ENCODE results near the gene RCAN2.
"Not testable (repeated sequence)": the region's sequence is repeated elsewhere in the genome, so short reads cannot be mapped to it uniquely, and the experiment has no call there.

Gene RCAN2

DNA sequence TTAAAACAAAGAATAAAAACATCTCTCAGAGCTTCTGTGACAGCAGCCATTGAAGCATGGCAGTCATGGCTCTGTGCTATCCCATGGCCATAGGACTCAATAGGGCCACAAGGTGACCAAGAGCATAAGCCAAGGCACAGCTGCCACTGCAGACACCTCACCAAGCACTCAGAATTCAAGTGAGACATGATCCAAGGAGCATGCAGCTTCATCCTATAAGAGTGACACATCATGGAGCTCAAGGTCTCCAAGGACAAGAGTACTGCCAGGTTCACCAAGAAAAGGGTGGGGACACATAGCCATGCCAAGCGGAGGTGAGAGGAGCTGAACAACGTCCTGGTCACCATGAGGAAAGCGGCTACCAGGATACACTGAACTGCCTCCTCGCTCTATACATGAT lies 53.0 kb downstream of the RCAN2 start:
- DNase-seq, result no peak

DNA sequence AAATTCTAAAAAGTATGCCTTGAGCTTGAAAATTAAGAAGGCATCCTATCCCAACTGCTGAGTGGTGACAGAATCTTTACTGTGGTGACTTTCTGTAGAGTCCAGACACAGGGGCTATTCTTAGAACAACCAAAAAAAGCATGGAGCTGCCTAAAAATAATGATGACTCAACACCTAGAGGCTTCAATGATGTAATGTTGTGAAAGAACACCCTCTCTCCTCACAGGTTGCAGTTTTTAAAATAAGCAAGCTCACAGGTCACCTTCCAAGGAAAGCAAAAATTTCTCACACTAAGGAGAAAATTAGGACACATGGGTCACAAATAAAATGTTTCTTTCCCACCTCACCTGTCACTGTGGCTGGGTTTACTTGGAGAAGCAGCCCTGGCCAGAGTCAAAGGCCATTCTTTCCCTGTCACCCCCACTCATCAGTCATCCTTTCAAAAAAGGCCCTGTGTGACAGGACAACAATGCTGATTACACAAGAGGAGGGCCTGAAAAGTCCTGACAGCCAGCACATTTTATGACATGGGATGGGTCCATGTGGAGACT lies 53.5 kb downstream of the RCAN2 start:
- no peak for DNase-seq

DNA sequence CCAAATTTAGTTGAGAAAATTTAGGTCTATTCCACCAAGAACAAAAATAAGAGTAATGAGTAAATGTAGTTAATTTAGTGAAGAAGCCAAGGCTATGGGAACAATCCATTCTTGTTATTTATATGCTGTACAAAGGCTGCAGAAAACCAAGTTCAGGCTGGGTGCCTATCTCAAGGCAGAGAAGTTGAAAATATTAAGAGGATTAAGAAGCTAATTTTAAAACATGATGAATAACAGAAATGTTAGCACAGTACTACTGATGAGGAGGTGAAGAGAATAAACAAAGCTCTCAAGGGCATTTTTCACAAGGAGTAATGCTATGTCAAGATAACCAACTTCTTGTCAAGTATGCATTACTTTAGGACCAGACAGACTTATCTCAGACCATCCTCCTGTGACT lies 68.6 kb downstream of the RCAN2 start:
- no peak for DNase-seq

DNA sequence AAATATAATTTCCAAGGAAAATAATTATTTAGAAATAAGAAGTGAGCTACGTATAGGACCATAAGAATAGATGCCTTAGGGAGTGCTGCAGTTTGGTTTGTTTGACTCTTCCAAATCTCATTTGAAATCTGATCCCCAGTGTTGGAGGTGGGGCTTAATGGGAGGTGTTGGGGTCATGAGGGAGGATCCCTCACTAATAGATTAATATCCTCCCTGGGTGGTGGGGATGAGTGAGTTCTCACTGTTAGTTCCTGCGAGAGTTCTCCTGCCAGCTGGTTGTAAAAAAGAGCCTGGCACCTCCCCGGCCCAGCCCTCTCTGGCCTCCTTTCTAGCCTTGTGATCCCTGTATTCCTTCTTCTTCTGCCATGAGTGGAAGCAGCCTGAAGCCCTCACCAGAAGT lies 69.3 kb downstream of the RCAN2 start:
- no peak for DNase-seq

DNA sequence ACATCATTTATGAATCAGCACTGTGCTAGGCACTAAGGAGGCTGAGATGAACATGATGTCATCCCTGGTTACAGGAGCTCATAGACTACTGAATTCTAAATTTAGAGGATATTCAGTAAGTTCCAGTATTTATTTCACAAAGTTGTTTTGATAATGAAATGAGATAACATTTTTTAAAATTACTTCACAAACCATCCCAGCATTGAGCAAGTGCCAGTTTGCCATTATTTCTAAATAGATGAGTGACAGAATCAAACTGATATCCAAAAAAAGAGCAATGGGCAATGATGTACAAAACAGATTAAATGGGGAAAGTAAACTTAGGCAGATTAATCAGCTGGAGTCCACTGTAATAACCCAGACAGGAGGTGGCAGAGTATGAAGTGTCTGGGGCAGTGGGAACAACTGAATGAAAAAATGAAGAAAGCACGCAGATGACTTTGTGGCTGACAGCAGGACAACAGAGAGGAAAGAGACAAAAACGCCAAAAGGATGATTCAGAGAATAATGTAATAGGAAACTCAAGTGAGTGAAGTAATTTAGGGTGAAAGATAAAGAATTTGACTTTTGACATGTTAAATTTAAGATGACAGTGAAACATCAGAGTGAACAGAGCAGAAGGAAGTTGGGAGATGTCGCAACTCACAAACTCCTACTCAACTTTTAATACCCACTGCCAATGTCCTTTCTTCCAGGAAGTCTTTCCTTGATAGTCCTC lies 70.2 kb downstream of the RCAN2 start:
- peak; percentile 44 to 49 for DNase-seq

DNA sequence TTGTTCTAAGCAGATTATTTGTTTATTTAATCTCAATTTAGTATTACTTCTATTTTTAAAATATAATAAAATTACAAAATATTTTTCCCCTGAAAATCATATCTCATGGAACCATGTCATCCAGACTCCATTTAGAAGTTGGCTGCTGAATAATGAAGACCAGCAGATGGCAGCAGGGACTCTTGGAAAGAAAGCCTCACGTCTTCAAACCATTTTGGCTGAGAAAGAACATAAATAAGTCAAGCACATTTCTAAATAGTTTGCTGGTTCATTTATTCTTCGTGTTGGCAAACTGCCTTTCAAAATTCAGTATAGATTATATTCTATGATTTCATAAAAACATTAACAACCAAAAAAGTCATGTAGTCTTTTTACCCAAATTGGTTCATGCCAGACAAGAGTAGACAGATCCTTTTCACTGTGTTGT lies 71.7 kb downstream of the RCAN2 start:
- DNase-seq, result peak; percentile 45 to 64

DNA sequence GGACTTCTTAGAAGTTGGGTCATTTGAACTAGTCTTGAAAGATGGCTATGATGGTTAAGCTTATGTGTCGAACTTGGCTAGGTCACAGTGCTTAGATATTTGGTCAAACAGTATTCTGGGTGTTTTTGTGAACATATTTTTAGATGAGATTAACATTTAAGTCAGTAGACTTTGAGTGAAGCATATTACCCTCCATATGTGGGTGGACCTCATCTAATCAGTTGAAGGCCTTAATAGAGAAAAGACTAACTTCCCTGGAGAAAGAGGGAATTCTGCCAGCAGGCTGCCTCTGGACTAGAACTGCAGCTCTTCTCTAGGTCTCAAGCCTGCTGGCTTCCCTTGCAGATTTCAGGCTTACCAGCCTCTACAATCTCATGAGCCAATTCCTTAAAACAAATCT lies 76.9 kb downstream of the RCAN2 start:
- DNase-seq, result no peak

DNA sequence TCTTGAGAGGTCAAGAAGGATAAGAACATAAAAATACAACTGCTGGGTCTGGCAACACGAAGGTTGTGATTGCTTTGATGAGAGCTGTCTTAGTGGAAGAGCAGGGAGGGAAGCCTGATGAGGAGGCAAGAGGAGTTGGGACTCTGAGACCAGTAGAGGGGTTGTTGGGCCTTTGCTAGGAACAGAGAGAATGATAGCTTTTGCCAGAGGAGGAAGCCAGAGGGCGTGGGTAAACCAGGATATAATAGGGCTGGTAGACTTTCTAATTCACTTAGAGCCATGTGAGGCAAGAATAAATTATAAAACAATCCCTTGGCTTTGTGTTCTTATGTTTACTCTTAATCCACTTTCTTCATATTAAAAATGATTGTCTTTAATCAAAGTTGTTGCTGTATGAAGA lies 78.6 kb downstream of the RCAN2 start:
- DNase-seq, result no peak

DNA sequence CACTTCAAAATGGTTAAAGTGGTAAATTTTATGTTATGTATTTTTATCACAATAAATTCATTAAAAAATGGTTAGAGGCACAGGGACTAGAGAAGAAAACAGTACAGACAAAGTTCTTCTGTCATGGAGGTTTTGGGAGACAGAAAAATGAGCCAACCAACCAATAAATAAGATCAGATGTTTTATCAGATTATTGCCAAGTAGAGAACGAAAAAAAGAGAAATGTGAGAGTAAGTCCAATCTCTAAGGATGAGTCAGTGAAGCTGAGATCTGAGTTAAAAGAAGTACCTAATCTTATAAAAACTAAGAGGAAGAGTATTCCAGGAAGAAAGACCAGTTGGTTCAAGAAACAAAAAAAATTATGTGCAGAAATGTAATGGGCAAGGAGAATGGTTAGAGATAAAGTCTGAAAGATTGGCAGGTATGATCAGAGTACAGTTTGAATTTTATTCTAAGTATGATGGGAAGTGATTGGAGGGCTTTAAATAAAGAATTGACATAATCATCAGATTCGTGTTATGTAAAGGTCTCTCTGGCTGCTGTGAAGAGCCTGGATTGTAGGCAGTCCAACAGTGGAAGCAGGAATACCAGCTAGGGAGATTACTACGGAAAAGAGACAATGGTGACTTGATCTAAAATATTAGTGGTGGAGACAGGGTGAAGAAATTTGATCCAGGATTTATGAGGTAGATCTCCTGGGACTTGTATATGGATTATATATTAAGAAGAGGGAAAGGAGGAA lies 79.6 kb downstream of the RCAN2 start:
- DNase-seq, result no peak

DNA sequence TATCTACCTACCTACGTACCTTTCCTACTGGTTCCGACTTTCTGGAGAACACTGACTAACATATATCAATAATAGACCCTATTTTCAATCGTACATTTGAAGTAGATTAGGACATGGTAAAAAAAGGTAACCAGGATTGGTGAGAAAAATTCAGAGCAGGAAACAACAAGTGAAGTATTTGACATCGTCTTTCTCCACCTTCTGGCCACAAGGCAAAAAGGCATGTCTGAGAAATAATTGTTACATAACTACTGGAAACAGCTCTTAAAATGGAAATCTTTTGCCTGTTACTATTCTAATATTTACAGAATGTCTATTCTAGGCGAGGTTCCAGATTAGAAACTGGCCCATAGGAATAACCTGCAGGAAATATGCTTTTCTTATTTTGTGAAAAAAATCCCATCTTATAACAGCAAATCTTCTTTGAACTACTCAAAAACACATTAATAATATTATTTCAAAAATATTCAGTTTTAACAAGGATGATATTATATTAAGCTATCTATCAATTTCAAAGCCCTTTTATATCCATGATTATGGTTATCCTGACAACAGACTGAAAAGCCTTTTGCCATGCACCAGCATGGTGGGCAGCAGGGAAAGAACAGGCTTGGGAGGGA lies 80.8 kb downstream of the RCAN2 start:
- DNase-seq, result peak; percentile 30 to 52

DNA sequence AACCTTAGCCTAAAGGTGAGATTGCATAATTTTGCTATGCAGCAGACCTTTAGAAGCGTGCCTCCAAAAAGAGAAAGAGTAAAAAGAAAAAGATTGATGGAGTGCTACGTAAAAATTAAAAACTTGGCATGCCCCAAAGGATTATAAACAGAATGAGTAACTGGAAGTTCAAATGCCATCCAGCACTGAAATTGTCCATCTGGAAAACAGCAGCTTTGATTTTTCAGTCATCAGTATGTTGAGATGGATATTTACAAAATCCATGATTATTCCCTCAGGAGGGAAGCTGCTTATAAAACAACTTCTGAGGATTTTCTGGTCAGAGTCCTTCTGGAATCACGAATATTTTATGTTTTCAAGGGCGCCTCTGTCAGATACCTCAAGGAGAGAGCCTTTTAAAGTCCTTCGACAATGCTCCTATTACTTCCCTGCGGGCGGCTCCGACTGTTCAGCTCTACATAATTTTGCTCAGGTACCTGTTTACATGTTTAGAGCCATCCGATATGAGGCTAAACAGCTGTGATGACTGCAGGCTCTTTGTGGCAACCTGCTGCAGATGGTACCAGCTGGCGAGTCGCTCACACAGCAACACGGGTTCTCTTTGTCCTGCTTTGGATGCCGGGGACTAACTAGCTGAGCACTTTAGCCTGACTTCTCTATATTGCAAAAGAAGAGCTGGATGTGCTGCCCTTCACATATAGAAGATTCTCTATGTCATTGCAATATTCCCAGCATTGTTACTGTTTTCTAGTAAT lies 83.3 kb downstream of the RCAN2 start:
- no peak for DNase-seq

DNA sequence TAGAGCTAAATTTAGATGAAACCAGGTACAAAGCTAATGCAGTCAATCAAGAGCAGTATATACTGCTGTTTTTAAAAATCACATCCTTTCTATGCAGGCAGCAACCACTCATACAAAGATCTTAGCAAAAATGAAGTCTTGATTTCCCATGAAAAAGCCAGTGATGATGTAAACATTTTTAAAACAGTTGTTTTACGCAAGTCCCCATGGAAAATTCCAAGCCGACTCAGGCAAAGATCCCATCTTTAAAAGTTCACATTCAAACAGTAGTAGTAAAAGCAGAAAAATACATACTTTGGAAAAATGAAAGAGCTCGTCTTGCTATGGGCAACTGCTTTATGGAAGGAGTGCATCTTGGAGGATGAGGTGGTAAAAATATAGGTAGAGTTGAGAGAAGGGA lies 84.0 kb downstream of the RCAN2 start:
- no peak for DNase-seq

DNA sequence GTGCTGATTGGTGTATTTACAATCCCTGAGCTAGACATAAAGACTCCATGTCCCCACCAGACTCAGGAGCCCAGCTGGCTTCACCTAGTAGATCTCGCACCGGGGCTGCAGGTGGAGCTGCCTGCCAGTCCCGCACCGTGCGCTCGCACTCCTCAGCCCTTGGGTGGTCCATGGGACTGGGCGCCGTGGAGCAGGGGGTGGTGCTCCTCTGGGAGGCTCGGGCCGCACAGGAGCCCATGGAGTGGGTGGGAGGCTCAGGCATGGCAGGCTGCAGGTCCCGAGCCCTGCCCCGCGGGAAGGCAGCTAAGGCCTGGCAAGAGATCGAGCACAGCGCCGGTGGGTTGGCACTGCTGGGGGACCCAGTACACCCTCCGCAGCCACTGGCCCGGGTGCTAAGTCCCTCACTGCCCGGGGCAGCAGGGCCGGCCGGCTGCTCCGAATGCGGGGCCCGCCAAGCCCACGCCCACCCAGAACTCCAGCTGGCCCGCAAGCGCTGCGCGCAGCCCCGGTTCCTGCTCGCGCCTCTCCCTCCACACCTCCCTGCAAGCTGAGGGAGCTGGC lies 85.5 kb downstream of the RCAN2 start:
- not testable (repeated sequence) for DNase-seq

DNA sequence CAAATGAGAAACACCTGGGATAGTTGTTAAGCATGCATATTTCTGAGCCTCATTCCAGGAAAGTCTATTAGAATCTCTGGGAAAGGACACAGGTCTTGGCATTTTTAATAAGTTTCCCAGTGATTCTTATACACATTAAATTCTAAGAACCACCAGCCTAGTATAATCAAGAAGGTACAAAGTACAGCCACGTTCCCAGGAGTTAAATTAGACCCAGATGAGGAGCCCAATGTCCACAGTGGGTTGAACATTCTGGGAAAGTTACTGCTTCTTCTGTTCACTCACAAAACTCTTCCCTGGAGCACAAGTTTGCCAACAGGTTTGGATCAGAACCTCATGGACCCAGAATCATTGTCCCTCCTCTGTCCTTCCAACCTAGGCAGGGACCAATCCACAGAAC lies 90.4 kb downstream of the RCAN2 start:
- DNase-seq, result no peak

DNA sequence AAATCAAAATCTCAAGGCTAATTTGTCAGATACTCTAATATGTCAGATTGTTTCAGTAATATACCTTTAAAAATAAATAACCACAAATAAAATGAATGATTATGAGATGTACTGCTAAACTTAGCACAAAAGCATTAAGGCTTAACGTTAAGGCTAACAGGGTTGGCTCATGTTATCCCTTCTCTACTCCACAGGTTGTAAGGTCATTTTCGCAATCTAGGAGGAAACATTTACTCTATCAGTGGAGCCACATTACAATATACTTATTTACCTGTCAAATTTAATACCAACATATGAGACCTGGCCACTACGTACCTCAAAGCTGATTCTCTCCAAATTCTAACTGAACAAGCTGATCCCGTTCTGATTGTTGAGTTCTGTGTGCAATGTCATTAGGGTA lies 95.7 kb downstream of the RCAN2 start:
- no peak for DNase-seq

DNA sequence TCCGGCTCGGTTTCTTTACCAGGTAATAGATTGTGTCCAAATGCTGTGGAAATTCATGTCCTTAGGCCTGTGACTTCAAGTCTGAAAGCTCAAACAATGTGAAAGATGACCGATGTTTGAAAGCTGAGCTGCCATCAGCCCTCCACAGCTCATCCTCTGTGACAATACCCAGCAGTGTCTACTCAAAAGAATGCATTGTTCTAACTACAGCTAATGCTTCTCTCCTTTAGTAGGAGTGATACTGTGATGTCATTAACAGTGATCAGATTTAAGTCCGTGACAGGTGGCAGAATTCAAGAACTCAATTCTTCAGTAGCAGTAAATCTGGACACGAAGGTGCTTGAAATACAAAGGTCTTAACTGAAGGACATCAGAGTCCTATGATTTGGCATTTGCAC lies 97.3 kb downstream of the RCAN2 start:
- DNase-seq, result no peak

DNA sequence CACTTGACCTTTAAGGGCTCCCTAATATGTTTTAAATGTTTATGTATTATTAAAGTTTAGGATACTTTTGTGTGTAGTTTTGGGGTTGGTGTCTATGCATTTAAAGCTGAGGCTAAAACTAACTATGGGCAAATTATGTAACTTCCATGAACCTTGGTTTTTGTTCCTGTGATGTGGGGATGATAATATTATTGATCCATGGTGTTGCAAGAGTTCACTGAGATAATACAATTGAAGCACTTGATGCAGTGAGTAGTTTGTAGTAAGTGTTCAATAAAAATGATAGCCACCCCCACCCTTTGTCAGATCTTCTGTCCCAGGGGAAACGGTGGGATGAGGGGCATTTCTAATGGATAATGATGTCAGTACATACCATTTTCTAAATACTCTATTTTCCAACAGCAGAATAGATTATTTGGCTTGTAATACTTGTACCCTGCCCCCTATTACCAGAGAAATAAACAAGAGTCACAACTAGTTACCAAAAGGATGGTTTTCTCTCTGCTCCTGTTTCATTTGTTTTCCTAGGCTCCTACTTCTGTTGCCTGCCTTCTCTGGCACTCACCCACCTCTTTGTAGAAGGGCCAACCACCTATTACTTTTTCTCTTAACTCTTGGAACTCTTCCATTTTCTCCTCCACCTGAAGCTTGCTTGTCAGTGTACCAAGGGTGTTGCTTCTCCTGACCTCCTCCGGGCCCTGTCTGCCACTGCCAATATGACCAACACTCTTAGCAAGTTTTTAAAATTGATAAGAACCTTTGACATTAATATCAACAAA lies 97.9 kb downstream of the RCAN2 start:
- DNase-seq, result no peak

DNA sequence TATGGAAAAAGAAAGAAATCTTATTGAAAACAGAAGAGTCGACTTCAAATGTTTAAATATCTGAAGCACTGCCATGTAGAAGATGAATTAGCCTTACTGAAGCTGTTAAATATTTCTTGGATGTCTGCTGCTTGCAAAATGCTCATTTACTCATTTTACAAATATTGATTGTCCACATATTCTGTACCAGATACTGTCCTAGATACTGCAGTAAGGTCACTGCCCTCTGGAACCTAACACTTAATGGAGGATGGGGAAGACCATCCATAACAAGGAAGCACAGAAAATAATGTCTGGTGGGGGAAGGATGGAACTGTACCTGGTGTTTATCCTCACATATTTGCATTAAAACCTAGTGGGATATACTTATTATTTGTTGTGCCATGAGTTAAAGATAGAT lies 99.0 kb downstream of the RCAN2 start:
- DNase-seq, result no peak

DNA sequence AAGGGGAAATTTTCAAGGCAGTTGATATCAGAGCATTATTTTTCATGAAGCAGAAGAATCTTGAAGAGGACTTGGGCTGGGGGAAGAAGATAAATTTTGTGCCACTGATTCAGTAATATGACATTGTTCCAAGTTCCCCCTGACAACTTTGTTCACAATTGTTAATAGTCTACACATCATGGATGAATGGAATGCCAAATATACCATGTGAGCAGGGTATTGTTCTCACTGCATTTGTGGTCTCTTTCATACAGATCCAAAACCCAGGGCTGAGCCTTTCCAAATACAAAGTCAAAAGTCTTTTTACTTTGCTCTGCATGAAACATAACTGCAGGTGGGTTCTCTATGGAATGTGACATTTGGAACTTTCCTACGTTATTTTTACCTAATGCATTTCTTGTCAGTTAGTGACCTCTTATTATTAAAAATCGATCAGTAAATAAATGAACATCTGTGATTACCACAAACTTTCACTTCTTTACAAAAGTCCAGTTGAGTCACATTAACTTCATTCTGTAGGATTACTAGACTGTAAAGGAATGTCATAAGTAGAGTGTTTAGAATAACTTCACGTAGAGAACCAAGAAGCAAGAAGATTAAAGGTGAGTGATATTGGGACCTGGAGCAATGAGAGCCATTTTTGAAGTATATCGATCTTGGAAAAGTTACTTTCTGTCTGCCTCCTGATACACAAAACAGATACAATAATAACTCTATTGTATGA lies 100.9 kb downstream of the RCAN2 start:
- DNase-seq, result no peak

DNA sequence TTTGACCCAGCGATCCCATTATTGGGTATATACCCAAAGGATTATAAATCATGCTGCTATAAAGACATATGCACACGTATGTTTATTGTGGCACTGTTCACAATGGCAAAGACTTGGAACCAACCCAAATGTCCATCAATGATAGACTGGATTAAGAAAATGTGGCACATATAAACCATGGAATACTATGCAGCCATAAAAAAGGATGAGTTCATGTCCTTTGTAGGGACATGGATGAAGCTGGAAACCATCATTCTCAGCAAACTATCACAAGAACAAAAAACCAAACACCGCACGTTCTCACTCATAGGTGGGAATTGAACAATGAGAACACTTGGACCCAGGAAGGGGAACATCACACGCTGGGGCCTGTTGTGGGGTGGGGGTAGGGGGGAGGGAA lies 103.5 kb downstream of the RCAN2 start:
- DNase-seq, result not testable (repeated sequence)

DNA sequence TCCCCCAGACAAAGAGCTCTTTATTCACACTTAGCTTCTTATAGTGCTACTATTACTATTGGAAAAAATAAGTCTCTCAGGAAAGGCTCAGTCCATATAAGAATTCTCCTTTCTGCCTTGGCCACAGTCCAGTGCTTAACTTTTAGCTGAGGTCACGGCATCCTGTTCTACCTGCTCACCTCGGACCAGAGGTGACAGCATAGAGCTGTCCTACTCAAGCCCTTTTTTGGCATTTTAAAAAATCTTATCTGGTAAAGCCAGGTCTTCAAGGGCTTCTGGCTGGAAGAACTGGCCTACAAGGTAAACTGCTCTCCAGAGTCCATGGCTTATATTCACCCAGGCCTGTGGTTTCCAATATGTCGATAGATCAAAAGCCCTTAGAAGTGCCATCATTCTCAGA lies 109.7 kb downstream of the RCAN2 start:
- DNase-seq, result no peak

Data from AML-193 (cell line).